HG02759 (cell line): Measurements from ENCODE around the gene TMEM231.
"Not testable (repeated sequence)": the region's sequence is repeated elsewhere in the genome, so short reads cannot be mapped to it uniquely, and the experiment has no call there.

Source experiments
- ATAC-seq: cut with Tn5 transposase; IDR thresholded peaks from one replicate; pipeline ENCODE4 v1.9.1; 2021; ENCODE audit warnings: mild to moderate bottlenecking, moderate library complexity; ENCODE audit not compliant: unreplicated experiment

The TMEM231 gene

GRCh38 chr16:75555707-75556430 is at the start of gene TMEM231:
TMEM231 (minus strand) TSS chr16:75556252; CDS start chr16:75556209, 43 bp downstream.
- ATAC-seq = peak; percentile 98

GRCh38 chr16:75603241-75603640 is 47.2 kb upstream of the TMEM231 start:
- ATAC-seq = no peak

DNA sequence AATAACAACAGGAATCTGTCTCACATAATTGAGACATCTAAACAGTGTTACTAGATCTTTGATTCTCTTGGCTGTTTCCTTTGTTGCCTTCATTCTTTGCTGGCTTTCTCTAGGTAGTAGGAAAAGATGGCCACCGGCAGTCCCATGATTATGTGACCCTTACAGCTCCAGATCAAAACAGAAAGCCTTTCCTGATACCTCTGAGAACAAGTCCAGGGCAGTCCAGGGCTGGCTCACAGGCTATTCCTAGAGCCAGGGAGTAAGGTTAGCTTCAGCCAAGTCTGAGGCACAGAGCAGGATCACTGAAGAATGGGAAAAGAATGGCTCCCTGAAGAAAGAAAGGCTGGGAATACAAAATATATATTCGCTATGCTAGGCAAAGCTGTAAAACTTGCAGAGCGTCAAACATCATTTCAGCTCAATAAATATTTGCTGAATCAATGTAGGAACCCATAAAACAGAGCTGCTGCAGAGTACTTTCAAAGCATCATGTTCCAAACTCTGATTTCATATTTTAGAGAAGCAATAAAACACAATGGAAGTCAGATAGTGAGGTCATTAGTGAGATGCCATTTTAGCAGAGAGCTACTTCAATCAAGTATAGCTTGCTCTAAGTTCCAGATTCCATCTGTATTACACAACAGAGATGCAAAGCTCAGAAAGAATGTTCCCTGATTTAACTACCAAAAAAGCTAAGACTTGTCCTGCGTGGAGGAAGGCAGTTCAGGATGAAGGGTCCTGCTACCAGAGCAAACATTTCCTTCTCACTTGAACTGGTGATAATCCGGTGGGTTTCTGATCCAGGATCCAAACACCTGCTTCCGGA is 43.6 kb upstream of the TMEM231 start:
- no peak for ATAC-seq

- no peak for ATAC-seq
Measured at GRCh38 chr16:75593825-75594820, 38.1 kb upstream of the TMEM231 start.

DNA sequence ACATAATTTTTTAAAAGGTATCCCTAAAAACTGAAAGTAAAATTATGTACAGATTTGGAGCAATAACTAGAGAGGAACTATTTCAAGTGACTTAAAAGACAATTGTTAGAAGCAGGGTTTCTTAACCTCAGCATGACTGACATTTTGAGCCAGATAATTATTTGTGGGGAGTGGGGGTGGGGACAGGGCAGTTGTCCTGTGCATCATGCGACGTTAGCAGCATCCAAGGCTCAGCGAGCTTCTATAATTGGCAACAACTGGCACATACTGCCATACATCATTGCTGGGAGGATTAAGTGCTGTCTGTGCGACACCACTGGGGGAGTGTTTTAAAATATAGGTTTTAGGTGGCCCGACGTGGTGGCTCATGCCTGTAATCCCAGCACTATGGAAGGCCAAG is 37.3 kb upstream of the TMEM231 start:
- ATAC-seq = no peak

GRCh38 chr16:75591927-75592326 is 35.9 kb upstream of the TMEM231 start:
- ATAC-seq = not testable (repeated sequence)

DNA sequence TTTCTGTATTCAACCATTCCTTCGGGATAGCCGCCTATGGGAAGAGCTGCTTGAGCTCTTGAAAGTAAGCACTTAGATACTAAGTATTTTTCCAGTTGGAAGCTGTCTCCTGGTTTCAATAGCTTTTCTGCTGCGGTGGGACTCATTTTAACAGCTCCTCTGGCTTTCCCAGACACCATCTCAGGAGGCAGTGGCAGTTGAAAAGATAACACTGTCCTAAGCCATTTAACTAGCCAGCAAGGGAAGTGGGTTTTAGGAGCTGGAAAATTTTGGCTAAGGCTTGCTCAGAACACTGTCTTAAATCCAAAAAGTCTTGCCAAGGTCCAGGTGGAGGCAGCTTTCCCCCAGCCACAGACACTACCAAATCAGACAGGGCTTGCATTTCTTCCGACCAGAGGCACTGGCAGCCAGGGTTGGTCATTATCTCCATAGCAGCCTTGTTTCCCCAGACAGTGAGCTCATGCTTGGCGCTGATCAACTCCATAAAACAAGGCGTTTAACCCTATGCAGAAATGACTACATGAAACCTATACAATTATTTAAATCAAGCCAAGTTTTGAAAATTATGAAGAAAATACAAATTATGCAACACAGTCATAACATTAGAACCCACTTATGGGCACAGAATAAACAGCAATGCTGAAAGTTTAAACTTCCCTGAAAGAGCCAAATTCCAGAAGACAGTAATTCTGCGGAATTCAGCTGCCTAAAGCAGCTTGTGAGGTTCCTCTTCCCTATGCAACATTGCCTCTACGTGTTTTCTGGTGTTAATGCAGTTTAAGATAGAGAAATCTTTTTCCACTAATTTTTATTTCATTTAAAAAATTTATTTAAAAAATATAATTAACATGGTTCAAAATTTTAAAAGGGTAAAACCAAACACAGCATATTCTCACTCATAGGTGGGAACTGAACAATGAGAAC is 35.1 kb upstream of the TMEM231 start:
- no peak for ATAC-seq

GRCh38 chr16:75589306-75589705 is 33.3 kb upstream of the TMEM231 start:
- ATAC-seq = no peak

DNA sequence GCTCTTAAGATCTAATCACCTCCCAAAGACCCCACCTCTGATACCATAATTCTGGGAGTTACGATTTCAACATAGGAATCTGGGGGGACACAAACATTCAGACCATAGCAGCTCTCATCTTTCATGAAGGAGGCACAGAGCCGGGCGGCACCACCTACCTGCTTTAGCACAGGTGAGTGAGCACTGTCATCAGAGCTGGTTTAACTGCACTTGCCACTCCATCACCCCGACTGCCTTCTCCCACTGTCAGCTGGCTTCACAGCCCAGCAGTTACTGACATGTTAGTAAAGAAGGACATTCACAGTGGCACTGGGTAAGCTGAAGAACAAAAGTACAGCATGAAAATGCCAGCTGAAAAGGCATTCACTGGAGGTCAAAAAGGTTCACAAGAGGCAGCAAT is 32.7 kb upstream of the TMEM231 start:
- no peak for ATAC-seq

- ATAC-seq = no peak
Measured at GRCh38 chr16:75584108-75584507, 28.1 kb upstream of the TMEM231 start.

GRCh38 chr16:75579281-75579834 is 23.3 kb upstream of the TMEM231 start:
- no peak for ATAC-seq

DNA sequence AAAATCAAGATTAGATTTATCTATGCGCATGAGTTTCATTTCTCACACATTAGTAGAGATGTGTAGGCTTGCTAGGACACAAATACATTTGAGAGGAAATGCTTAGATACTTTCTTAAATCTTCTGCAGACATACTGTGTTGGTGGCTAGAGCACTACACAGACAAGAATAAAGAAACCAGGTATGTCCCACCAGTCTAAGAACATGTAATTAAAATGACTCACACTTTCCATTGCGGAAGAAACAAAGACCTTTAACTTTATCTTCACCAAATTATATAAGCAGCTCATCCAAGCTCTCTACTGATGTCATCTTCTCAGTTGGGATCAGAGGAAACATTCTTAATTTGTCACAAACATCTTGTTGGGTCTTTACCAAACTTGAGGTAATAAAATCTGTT is 22.7 kb upstream of the TMEM231 start:
- no peak for ATAC-seq

DNA sequence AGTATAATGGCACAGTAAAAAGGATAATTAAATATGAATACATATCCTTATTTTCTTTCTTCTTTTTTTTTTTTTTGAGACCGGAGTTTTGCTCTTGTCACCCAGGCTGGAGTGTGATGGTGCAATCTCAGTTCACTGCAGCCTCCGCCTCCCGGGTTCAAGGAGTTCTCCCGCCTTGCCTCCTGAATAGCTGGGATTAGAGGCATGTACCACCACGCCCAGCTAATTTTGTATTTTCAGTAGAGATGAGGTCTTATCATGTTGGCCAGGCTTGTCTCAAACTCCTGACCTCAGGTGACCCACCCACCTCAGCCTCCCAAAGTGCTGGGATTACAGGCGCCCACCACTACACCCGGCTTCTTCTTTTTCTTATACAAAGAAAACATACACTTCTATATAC is 22.2 kb upstream of the TMEM231 start:
- ATAC-seq = no peak

- peak; percentile 65 for ATAC-seq
Measured at GRCh38 chr16:75576384-75576811, 20.3 kb upstream of the TMEM231 start.

DNA sequence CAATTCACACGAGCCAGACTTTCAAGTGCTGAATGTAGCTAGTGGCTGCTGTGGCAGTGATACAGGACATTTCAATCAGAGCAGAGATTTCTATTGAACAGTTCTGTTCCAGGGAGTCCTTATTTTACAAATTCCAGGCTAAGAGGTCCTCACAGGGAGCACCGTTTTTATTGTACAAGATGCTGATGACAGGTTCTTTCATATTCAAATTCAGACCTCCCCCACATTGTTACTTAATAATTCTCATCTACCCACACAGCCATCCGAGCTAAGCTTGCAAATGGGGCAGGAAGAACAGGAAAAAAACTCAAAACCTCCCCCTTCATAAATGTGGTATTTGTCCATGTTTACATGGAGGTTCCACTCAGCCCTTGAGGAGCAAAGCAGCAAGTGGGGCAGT is 19.9 kb upstream of the TMEM231 start:
- ATAC-seq = peak; percentile 2

- ATAC-seq = no peak
Measured at GRCh38 chr16:75573955-75574354, 17.9 kb upstream of the TMEM231 start.

- no peak for ATAC-seq
Measured at GRCh38 chr16:75572864-75573542, 17.0 kb upstream of the TMEM231 start.

DNA sequence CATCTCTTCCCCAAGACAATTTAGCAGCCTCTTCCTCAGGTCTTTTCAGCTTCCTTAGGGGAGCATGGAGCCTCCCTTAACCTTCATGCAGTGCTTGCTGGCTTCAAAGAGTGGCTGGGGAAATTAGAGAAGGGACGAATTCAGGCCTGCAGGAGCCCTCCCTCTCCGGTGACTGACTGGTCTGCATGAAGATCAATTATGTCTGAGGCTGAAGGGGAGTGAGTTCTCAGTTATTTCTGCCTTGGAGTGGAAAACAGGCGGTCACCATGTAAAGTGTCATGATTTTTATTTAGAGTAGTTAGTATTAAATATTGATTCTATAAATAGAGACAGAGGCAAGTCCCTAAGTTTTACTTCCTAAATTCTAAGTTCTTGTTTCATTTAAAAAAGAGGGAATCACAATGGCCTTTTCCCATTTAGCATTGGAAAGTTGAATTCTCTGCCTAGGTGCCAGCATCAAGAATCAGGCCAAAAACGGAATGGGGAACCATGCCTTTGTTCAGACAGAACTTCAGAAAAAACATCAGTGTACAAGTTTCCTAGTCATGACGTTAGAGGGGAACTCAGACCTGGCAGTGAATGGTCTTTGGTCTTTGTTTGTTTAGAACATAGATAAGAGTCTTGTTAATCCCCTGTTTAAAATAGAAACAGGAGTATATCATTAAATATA is 14.5 kb upstream of the TMEM231 start:
- no peak for ATAC-seq
